Tongue (tissue), 2 donors: ENCODE results near the gene ARMC6. TPM values are rescaled to one million over a fixed set of nuclear protein-coding genes. Genes with fewer than 3 reads are reported as not detected.

Experiments used
- DNase-seq: peaks from one replicate; pipeline ENCODE4 v3.0.0-alpha.2; 2015
- total RNA-seq: library from RNA; depleted of rRNA; stranded (reverse); fragments of >200 nt; gene quantifications from one replicate; pipeline ENCODE4 v1.2.3, GENCODE V29; 2014

ARMC6 gene
- total RNA-seq: 25.7 TPM

- DNase-seq: peak; percentile 94
Measured at GRCh38 chr19:19033426-19034203, at the start of gene ARMC6, which contains the start of gene SUGP2. TSS of gene ARMC6 (plus strand) at chr19:19033603. CDS start at chr19:19034210, 607 bp downstream. TSS of gene SUGP2 (minus strand) at chr19:19033517. CDS start at chr19:19031071, 2,446 bp downstream.

DNA sequence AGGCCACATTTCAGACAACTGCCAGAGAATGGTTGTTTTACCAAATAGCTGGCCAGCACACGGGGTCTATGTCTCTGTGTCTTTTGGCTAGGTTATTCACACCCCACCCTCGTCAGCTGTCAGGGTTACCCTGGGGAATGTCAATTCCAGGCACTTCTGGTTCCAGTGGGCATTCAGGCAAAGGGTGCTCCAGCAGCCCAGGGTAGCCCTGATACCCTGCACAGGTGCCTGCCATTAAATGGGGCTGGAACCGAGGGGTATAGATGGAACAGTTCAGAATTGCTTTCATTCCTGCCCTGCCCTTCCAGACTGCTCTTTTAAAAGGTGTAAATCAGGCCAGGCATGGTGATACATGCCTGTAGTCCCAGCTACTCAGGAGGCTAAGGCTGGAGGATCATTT, 49.2 kb upstream of the ARMC6 start:
- DNase-seq: no peak

GRCh38 chr19:18985257-18985656, 48.1 kb upstream of the ARMC6 start:
- peak; percentile 52 for DNase-seq

DNA sequence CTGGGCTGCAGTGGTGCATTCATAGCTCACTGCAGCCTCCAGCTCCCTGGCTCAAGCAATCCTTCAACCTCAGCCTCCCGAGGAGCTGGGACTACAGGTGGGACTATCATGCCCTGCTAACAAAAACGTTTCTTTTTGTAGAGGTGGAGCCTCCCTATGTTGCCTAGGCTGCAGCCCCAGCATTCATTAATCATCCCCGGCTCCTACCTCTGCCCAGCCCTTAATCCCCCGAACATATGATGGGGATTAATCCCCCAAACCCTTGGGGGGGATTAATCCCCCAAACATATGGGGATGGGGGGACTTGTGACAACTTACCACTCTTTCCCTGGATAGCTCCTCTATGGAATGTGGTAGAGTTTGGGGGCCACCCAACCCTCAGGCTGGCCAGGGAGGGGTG, 45.9 kb upstream of the ARMC6 start:
- no peak for DNase-seq

DNA sequence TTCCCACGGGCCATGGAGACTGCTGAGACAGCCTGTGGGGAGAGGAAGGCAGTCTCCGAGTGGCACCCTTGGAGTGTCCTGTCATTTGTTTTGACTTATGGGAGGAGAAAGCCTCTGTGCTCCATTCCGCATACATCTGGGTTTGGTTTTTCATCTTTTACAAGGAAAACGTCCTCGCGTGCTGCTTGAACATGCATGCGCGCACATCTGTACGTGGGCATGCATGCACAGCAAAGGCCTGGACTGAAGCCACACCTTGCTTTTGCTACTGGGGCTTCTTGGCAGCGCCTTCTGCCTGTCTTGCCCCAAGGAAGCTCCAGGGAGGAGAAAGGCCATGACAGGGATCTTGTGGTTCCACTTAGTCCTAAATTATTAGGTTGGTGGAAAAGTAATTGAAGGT, 44.1 kb upstream of the ARMC6 start:
- no peak for DNase-seq

GRCh38 chr19:18990128-18990708, 43.2 kb upstream of the ARMC6 start:
- DNase-seq: no peak

DNA sequence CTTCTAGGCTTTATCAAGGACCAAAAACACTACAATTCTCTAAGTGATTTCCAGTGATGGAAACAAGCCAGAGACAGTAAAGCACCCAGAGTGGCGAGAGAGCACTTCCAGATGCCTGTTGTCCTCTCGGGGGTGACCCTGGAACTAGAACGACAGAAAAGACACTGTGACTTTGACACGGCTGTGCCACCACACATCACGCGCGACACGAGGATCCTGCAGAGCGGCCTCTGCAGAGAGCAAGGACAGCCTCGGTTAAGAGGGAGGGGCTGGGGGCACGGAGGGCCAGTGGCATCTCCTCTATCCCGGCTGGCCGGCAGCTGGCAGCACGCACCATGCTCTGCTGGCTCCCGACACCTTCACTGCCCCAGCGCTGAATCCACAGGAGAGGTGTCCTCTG, 42.4 kb upstream of the ARMC6 start:
- DNase-seq: no peak

DNA sequence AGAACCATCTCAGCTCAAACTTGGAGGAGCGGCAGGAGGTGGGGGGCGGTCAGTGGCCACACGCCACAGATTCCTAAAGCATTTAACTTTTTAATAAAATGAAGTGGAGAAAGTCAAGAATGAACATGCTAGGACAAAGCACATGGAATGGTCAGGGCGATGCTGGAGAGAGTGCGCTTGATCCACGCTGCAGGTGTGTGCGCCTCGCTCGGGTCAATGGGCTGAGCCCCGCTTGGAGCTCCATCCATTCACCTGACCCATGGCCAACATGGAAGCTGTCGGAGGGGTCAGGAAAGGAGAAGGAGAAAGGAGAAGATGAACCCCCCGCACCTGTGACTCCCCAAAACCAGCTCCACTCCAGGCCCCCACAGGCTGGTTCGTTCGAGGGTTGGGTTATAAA, 41.9 kb upstream of the ARMC6 start:
- no peak for DNase-seq

GRCh38 chr19:18992696-18993095, 40.7 kb upstream of the ARMC6 start:
- peak; percentile 17 for DNase-seq

GRCh38 chr19:18993115-18993514, 40.3 kb upstream of the ARMC6 start:
- DNase-seq: no peak

DNA sequence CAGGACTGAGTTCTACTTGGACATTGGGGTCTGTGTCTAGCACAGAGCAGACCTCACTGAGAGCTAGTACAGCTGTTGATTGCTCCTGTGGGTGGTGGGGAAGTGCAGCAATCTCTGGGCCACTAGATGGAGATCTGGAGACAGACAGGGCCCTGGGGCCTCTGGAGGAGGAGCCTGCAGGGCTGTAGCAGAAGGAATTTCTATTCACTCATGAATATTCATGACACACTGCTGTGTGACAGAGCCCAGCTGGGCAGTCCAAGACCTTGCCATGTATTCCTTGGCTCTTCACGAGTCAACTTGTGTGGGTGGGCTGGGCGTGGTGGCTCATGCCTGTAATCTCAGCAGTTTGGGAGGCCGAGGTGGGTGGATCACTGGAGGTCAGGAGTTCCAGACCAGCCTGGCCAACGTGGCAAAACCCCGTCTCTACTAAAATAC, 37.6 kb upstream of the ARMC6 start:
- DNase-seq: peak; percentile 71

GRCh38 chr19:18996351-18996750, 37.1 kb upstream of the ARMC6 start:
- no peak for DNase-seq

DNA sequence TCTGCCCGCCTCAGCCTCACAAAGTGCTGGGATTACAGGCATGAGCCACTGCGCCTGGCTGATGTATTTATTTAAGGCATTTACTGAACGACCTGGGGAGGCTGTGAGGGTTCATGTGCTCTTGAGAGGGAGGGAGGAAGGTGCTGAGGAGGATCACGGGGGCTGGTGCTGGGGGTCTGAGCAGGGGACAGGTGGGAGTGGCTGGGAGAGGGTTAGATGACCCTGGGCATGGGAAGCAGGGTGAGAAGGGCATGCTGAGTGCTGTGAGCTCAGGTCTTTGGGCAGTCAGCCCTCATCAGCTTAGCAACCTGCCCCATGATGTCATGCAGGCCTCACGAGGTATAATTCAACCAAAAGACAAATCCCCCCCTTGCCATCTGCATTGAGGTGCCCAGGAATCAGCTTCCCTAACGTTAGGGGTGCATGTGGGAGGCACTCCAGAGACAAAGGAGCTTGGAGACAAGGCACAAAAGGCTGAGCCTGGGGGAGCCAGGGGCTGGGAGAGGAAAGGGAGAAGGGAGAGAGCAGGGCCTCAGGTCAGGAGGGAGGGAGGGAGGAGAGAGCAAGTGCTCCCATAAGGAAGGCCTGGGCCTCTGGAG, 36.5 kb upstream of the ARMC6 start:
- no peak for DNase-seq

DNA sequence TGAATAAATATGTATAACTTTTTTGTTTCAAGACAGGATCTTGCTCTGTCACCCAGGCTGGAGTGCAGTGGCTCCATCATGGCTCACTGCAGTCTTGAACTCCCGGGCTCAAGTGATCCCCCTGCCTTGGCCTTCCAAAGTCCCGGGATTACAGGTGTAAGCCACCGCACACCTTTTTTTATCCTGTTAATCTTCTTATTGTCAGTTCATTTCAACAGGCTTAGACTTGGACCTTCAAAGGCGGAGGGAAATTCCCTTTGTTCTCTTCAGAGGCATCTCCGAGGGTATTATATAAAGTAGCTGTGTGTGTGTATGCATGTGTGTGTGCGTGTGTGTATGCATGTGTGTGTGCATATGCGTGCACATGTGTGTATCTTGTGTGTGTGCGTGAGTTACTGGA, 35.1 kb upstream of the ARMC6 start:
- DNase-seq: no peak

DNA sequence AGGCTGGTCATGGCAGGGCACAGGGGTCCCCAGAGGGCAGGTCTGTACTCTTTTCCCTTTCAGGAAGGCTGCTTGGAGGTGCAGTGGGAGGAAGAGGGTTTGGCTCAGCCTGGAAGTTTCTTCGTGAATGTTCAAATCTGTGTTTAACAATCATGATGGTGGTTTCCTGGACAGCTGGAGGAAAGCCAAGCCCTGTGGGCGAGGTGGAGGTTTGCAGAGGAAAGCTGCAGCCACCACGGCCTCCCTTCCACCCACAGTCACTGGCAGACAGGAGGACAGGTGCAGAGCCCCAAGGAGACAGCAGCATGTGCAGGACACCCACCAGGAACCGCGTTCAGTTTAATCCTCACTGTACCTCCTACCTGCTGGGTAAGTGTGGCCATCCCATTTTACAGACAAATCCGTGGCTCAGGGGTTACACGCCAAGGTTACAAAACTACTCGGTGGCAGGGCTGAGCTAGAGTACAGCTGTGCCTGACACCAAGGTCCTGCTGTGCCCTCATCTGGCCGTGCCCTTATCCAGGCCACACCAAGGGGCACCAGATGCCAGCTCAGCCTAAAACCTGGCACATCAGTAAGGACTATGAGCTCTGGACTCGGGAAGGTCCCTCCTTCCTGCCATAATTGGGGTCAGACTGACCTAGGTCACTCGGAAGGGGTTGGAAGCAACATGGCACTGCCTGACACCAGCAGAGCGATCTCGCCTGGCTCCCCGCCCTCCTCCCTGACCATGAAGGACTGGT, 34.2 kb upstream of the ARMC6 start:
- DNase-seq: no peak

- no peak for DNase-seq
Measured at GRCh38 chr19:18999896-19000620, 33.3 kb upstream of the ARMC6 start.

DNA sequence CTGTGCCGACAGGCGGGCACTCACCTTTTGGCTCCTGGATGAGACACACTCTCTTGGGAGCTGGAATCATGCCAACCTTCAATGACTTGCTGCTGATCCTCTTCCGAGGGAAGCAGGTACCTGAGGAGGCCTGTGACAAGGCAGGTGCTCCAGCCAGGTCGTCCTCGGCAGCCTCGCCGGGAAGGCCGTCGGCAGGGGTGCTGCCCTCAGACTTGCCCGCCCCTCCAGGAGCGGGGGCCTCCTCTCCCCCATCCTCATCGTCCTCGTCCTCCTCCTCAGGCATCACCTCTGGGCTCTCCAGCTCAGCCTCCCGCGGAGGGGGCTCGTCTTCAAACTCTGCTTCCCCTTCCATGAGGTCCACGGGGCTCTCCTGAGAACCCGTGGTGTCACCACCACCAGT, 29.3 kb upstream of the ARMC6 start:
- DNase-seq: no peak

GRCh38 chr19:19006213-19006612, 27.2 kb upstream of the ARMC6 start:
- DNase-seq: no peak

DNA sequence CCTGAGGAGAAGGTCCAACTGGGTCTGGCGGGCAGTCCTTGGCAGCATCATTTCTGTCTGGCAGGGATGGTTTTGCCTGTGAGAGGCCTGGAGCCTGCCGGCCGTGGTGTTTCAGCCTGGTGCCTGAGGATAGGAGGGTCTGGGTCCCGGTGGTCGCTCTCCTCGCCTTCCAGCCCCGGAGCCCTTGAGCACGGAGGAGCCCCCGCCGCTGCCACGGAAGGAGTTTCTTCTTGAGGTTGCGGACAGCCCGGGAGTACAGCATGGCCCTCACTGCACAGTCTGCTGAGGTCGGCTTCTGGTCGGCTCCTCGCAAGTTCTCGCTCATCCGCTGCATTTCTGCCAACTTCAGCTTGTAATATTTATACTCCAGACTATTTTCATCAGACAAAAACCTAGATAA, 23.5 kb upstream of the ARMC6 start:
- DNase-seq: no peak

GRCh38 chr19:19010551-19010950, 22.9 kb upstream of the ARMC6 start:
- no peak for DNase-seq

- no peak for DNase-seq
Measured at GRCh38 chr19:19021115-19021514, 12.3 kb upstream of the ARMC6 start.

GRCh38 chr19:19022380-19022961, 10.9 kb upstream of the ARMC6 start:
- DNase-seq: no peak
